ENCODE measurements around the gene NEK10. TPM values are rescaled to one million over a fixed set of nuclear protein-coding genes. Genes with fewer than 3 reads are reported as not detected.

NEK10 gene
- total and polyA plus RNA-seq, 2 of the 4 experiments (the other 2 are of a cell fraction) = 2.2 to 6.6 TPM

- dilution Hi-C loops (cut with HindIII; ENCODE audit: low sequenced_read_pairs, unreplicated experiment) (no loop called here), intact Hi-C loops (cut with micrococcal nuclease) (no loop called here), in situ Hi-C loops (cut with MboI; ENCODE audit: low sequenced_read_pairs) (loop anchor here (10.0 kb wide), 4 partner anchors 117 to 547 kb away; partner anchors contain the start of gene NEK10)
- H2BK5ac ChIP-seq (ENCODE audit: low read depth, low read length, poor library complexity, severe bottlenecking) = no peak overlapping the region
- ChIA-PET POLR2A (ENCODE audit: unreplicated experiment) (no interaction called here), CTCF (interaction anchor here (1.9 kb wide), 1 partner anchor 116 kb away, joined by 7 read pairs; no protein-coding TSS in a partner anchor)
- no peak overlapping the region for H3K4me2 ChIP-seq (ENCODE audit: low read depth, low read length)
- ATAC-seq (ENCODE audit: low read depth) = no peak
- no peak for TF ChIP-seq ELK1 (IDR thresholded peaks at IDR 0.05; ENCODE audit: borderline replicate concordance, low read depth, low read length)
- no peak for TF ChIP-seq CTCF (conservative IDR thresholded peaks at IDR 0.05; ENCODE audit: low read depth, low read length)
- TF ChIP-seq RCOR1 (IDR thresholded peaks at IDR 0.05; ENCODE audit: insufficient replicate concordance, low read length) = no peak
- no peak overlapping the region for H2BK120ac ChIP-seq (ENCODE audit: low read depth, low read length)
- no peak overlapping the region for H3K14ac ChIP-seq (replicated peaks; ENCODE audit: low read depth, low read length)
- H4K5ac ChIP-seq (ENCODE audit: low read depth, low read length) = no peak overlapping the region
- H3K27me3 ChIP-seq (ENCODE audit: control insufficient read depth, insufficient read depth, low read length) = no peaks in the 10 kb centered on the region
- H3K18ac ChIP-seq (ENCODE audit: low read depth, low read length) = no peak overlapping the region
- H3K4me1 ChIP-seq (ENCODE audit: control insufficient read depth, insufficient read depth, low read length) = no peaks in the 10 kb centered on the region
- H3K56ac ChIP-seq (ENCODE audit: extremely low read depth, insufficient read depth, low read length) = no peak overlapping the region
- H3K4ac ChIP-seq (ENCODE audit: low read depth, low read length) = no peak overlapping the region
- BruUV-seq (replicated peaks) = no TSS peak
- no peaks in the 10 kb centered on the region for H3K79me1 ChIP-seq (ENCODE audit: low read depth in 1 of 2, low read length in 2 of 2)
- no peak overlapping the region for H4K91ac ChIP-seq (ENCODE audit: insufficient read depth, low read depth, low read length)
- no peak overlapping the region for H2AFZ ChIP-seq (replicated peaks; ENCODE audit: low read length, poor library complexity)
- no peaks in the 10 kb centered on the region for H4K20me1 ChIP-seq (ENCODE audit: insufficient read depth, low read length)
- no peak overlapping the region for H2BK15ac ChIP-seq (ENCODE audit: low read depth, low read length)
- no peak overlapping the region for H3K4me3 ChIP-seq (ENCODE audit: insufficient read depth, low read depth, low read length)
- H3K9me3 ChIP-seq (ENCODE audit: control insufficient read depth, insufficient read depth, low read length) = no peaks in the 10 kb centered on the region
- no peak overlapping the region for H3K27ac ChIP-seq (ENCODE audit: insufficient read depth, low read length)
- H3K9ac ChIP-seq (ENCODE audit: low read depth, low read length) = no peak overlapping the region
- H2BK20ac ChIP-seq (ENCODE audit: low read depth, low read length) = no peak overlapping the region
- H3K36me3 ChIP-seq (ENCODE audit: control insufficient read depth, insufficient read depth, low read length) = no peaks in the 10 kb centered on the region
- WGBS, 2 experiments (ENCODE audit: extremely low coverage in 2 of 2, insufficient read length in 1 of 2) = no CpG with 5 or more reads among the region's 4 CpGs
- H2AK9ac ChIP-seq (replicated peaks; ENCODE audit: low read depth, low read length, poor library complexity) = peak overlapping the region; percentile 31
- no peaks in the 10 kb centered on the region for H3K9me1 ChIP-seq (ENCODE audit: insufficient read depth, low read length)
- no peak overlapping the region for H3K23ac ChIP-seq (ENCODE audit: low read depth, low read length)
- no peak overlapping the region for H4K8ac ChIP-seq (ENCODE audit: low read depth in 2 of 2, low read length in 2 of 2)
- H2AK5ac ChIP-seq (ENCODE audit: low read depth, low read length) = no peak overlapping the region
- DNase-seq = no peak
Measured at GRCh38 chr3:27138005-27138404, 231.2 kb downstream of the NEK10 start.
